HCT116 (cell line): ENCODE results near the gene ZBTB7B.

Experiments used
- ATF3 ChIP-seq: IDR thresholded peaks from 2 replicates; pipeline ENCODE4 v1.6.1; 2012
- CTCF ChIP-seq, 3 experiments: fragments of 200-600 bp in 1 of 3; sonication (generic) in 1 of 3; IDR thresholded peaks in 2 of 3; conservative IDR thresholded peaks in 1 of 3; 2 replicates each; pipeline ENCODE4 v1.5.1; 2012 to 2017; ENCODE audit warnings: low read depth in 2 of 3, low read length in 2 of 3, antibody characterized with exemption in 1 of 3, borderline replicate concordance in 1 of 3, control low read depth in 1 of 3, mild to moderate bottlenecking in 1 of 3, mixed read lengths in 1 of 3, mixed run types in 1 of 3, moderate library complexity in 1 of 3; ENCODE audit not compliant: insufficient read depth in 1 of 3
- EZH2 ChIP-seq: fragments of 200-600 bp; sonication (generic); IDR thresholded peaks from 2 replicates; pipeline ENCODE4 v1.6.1; 2017; ENCODE audit warnings: antibody characterized with exemption, mixed run types
- FOSL1 ChIP-seq: IDR thresholded peaks from 2 replicates; pipeline ENCODE4 v1.6.1; 2012; ENCODE audit warnings: low read depth
- MAX ChIP-seq: IDR thresholded peaks from 2 replicates; pipeline ENCODE4 v1.6.1; 2012
- POLR2A ChIP-seq: IDR thresholded peaks from 2 replicates; pipeline ENCODE4 v1.7.0; 2011; ENCODE audit warnings: borderline replicate concordance; ENCODE audit not compliant: insufficient read depth, insufficient read length; ENCODE audit errors: extremely low read depth
- POLR2AphosphoS5 ChIP-seq: IDR thresholded peaks from 2 replicates; pipeline ENCODE4 v1.6.1; 2011; ENCODE audit warnings: mild to moderate bottlenecking, low read depth, low read length, moderate library complexity
- REST ChIP-seq: IDR thresholded peaks from 2 replicates; pipeline ENCODE4 v1.6.1; 2012; ENCODE audit warnings: low read depth
- ZBTB33 ChIP-seq: IDR thresholded peaks from 2 replicates; pipeline ENCODE4 v1.6.1; 2011; ENCODE audit warnings: mild to moderate bottlenecking, low read length, moderate library complexity; ENCODE audit not compliant: insufficient replicate concordance; ENCODE audit errors: extremely low read depth

DNA sequence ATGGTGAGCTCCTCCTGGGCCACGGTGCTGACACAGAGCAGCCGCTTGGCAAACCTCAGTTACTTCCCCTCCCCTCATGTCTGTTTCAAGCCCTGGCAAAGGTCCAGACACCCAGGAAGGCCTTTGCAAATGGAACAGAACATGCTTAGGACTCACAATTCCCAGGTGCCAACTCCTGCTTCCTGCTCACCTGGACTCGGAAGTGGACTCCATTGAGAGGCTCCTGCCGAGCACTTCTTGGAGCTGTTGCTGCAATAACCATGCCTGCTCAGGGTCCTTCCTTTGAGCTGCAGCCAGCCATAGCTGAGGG lies 20.3 kb downstream of the ZBTB7B start:
- TF ChIP-seq FOSL1 (no peak), ATF3 (no peak), POLR2A (no peak), CTCF (IDR thresholded peaks at IDR 0.05 in 2 of 3, conservative IDR thresholded peaks at IDR 0.05 in 1 of 3; ENCODE audit: borderline replicate concordance in 1 of 3, insufficient read depth in 1 of 3, low read depth in 2 of 3, low read length in 2 of 3) (no peak), EZH2 (no peak), MAX (no peak), ZBTB33 (no peak), REST (no peak), POLR2AphosphoS5 (no peak)
